Gastroesophageal sphincter (tissue), 4 donors: ENCODE results near the gene TIGD2. TPM values are rescaled to one million over a fixed set of nuclear protein-coding genes. Genes with fewer than 3 reads are reported as not detected.

Source experiments
- ATAC-seq: fragments of 150-250 bp; one replicate; pipeline ENCODE4 v1.9.1; 2016; ENCODE audit warnings: mild to moderate bottlenecking, moderate library complexity
- H3K27ac ChIP-seq, 4 donors: fragments of 200-600 bp; sonication (generic) in 3 of 4; 1 replicate in 3 of 4; 2 replicates in 1 of 4; pipeline ENCODE4 v1.5.1; 2016 to 2019
- H3K27me3 ChIP-seq: fragments of 200-600 bp; sonication (generic); one replicate; pipeline ENCODE4 v1.5.1; 2019
- H3K36me3 ChIP-seq, 2 donors: fragments of 200-600 bp; sonication (generic); one replicate each; pipeline ENCODE4 v1.5.1; 2019; ENCODE audit warnings: control low read depth in 1 of 2
- H3K4me1 ChIP-seq, 3 donors: fragments of 200-600 bp; sonication (generic); 1 replicate in 2 of 3; 2 replicates in 1 of 3; pipeline ENCODE4 v1.5.1; 2016 to 2019; ENCODE audit warnings: control low read depth in 2 of 3
- H3K4me3 ChIP-seq, 2 donors: fragments of 200-600 bp; sonication (generic); one replicate each; pipeline ENCODE4 v1.5.1; 2019; ENCODE audit warnings: mild to moderate bottlenecking in 1 of 2, moderate library complexity in 1 of 2
- H3K9me3 ChIP-seq, 3 donors: fragments of 200-600 bp; sonication (generic); one replicate each; pipeline ENCODE4 v1.5.1; 2017 to 2019; ENCODE audit warnings: control low read depth in 2 of 3
- POLR2AphosphoS5 ChIP-seq: sonication (generic); formaldehyde crosslinking; IDR thresholded peaks from one replicate; pipeline ENCODE4 v1.6.1; 2017; ENCODE audit warnings: antibody characterized with exemption
- WGBS, 2 donors: methylation state at CpG; one replicate each; pipeline ENCODE4 v1.1.5; 2018; ENCODE audit warnings: low coverage in 1 of 2; 5-methylcytosine and 5-hydroxymethylcytosine counted together
- small RNA-seq, 4 donors: library from RNA; depleted of rRNA; stranded (forward); fragments of <200 nt; gene quantifications; one replicate each; pipeline ENCODE3, GENCODE V24; 2016
- total RNA-seq, 4 donors: library from RNA; depleted of rRNA; stranded (reverse); fragments of >200 nt; gene quantifications; one replicate each; pipeline ENCODE4 v1.1.0, GENCODE V29; 2016

Gene TIGD2
- total RNA-seq, 4 donors from 2014 or later = 1.2 to 4.5 (median 2.9) TPM

DNA sequence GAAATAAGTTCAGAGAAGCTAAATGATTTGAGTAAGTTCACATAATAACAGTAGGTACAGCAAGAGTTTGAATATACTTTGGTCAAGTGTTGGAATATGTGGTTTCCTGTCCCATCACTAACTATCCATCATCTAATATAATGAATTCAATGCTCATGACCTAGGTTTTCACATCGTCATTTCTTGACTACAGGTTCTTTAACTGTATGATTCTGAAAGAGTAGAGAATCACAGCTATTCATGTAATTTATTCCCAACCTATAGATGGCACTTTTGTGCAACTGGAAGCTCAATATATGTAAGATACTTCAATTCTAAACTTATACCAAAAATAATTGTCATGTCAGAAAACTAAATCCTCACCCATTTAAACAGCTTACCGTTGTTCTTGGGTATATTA lies 53.1 kb downstream of the TIGD2 start:
- TF ChIP-seq POLR2AphosphoS5 = no peak
- H3K4me1 ChIP-seq = no peaks in the 10 kb centered on the region
- no peaks in the 10 kb centered on the region for H3K36me3 ChIP-seq
- H3K27me3 ChIP-seq = no peaks in the 10 kb centered on the region
- H3K27ac ChIP-seq = no peak overlapping the region
- H3K4me3 ChIP-seq = no peak overlapping the region
- no peak for ATAC-seq
- no peaks in the 10 kb centered on the region for H3K9me3 ChIP-seq
- 37 to 39% methylated on average over 2 of the region's 2 CpGs for WGBS, 2 donors

Small RNAs within 50 kb of the gene (small RNA-seq; reads per million reads assigned to genes)
- gene RNU6-907P = 0 reads per million in 4 donors

Other genes with a start within 250 kb of the TIGD2 start
- 10 to 100 TPM; 22.8 to 46.9 (median 35.2) TPM for gene FAM13A, start 54.3 kb upstream of the TIGD2 start, total RNA-seq
- 1 to 10 TPM; 2.4 to 4.3 (median 2.7) TPM for gene GPRIN3, start 196.3 kb downstream of the TIGD2 start, total RNA-seq